HepG2 (cell line): ENCODE data around the gene KCNH8.

ENCODE experiments used
- CTCF ChIP-seq: sonication (generic); formaldehyde crosslinking; IDR thresholded peaks from 2 replicates; pipeline ENCODE4 v1.5.0; 2020; ENCODE audit warnings: mild to moderate bottlenecking, missing genetic modification reagents, moderate library complexity
- REST ChIP-seq, 2 experiments: IDR thresholded peaks; 2 replicates each; pipeline ENCODE4 v1.6.1; 2011 to 2012; ENCODE audit warnings: low read length in 2 of 2, borderline replicate concordance in 1 of 2, low read depth in 1 of 2, mild to moderate bottlenecking in 1 of 2, moderate library complexity in 1 of 2
- TCF12 ChIP-seq, 2 experiments: fragments of 450-650 bp in 1 of 2; sonication (generic) in 1 of 2; formaldehyde crosslinking in 1 of 2; IDR thresholded peaks; 2 replicates each; pipeline versions ENCODE4 v1.6.1 to v1.8.0; 2017 to 2022; ENCODE audit warnings: antibody characterized with exemption in 1 of 2, mild to moderate bottlenecking in 1 of 2, missing genetic modification reagents in 1 of 2, moderate library complexity in 1 of 2
- TEAD2 ChIP-seq: sonication (generic); formaldehyde crosslinking; IDR thresholded peaks from 2 replicates; pipeline ENCODE4 v1.9.0; 2021; ENCODE audit warnings: missing genetic modification reagents
- ZBTB8A ChIP-seq: sonication (generic); formaldehyde crosslinking; IDR thresholded peaks from 2 replicates; pipeline ENCODE4 v1.4.0; 2020; ENCODE audit warnings: mild to moderate bottlenecking, low read depth, missing genetic modification reagents, borderline replicate concordance
- ZNF747 ChIP-seq: sonication (generic); formaldehyde crosslinking; IDR thresholded peaks from 2 replicates; pipeline ENCODE4 v1.8.1; 2023; ENCODE audit warnings: missing genetic modification reagents, mild to moderate bottlenecking, borderline replicate concordance
- ZNF776 ChIP-seq: sonication (generic); formaldehyde crosslinking; IDR thresholded peaks from 2 replicates; pipeline ENCODE4 v1.4.0; 2020; ENCODE audit warnings: mild to moderate bottlenecking, missing genetic modification reagents
- ZZZ3 ChIP-seq: sonication (generic); formaldehyde crosslinking; IDR thresholded peaks from 2 replicates; pipeline ENCODE4 v1.4.0; 2020; ENCODE audit warnings: missing genetic modification reagents, mild to moderate bottlenecking, borderline replicate concordance

GRCh38 chr3:19116239-19116638 lies 32.1 kb upstream of the KCNH8 start:
- TF ChIP-seq TEAD2 (CRISPR knock-in tag) (no peak), ZZZ3 (CRISPR knock-in tag) (no peak), CTCF (no peak), ZNF747 (CRISPR knock-in tag) (no peak), ZBTB8A (no peak), REST (IDR thresholded peaks at IDR 0.05; ENCODE audit: borderline replicate concordance in 1 of 2, low read depth in 1 of 2, low read length in 2 of 2) (no peak), ZNF776 (CRISPR knock-in tag) (no peak), TCF12 (IDR thresholded peaks at IDR 0.05) (no peak), TCF12 (CRISPR knock-in tag; IDR thresholded peaks at IDR 0.05) (no peak)
